Activated CD8-positive, alpha-beta T cell treated with anti-CD3 and anti-CD28 coated beads for 36 hours (primary cell): ENCODE results near the gene LRFN4. TPM values are rescaled to one million over a fixed set of nuclear protein-coding genes. Genes with fewer than 3 reads are reported as not detected.

ENCODE experiments used
- ATAC-seq: fragments of 200-7000 bp; cut with Tn5 transposase; one replicate; pipeline ENCODE4 v1.10.0; 2021; ENCODE audit warnings: mild to moderate bottlenecking, moderate library complexity
- CTCF ChIA-PET: fragments of 350-600 bp; sonication (Branson Sonifier 250); formaldehyde crosslinking; loops from one replicate; lab custom pipeline; 2021; ENCODE audit warnings: antibody characterized with exemption; lab: Charles Lee
- POLR2A ChIA-PET: fragments of 350-600 bp; sonication (Branson Sonifier 250); formaldehyde crosslinking; loops from one replicate; lab custom pipeline; 2021; ENCODE audit warnings: antibody characterized with exemption; lab: Charles Lee
- DNase-seq: peaks from one replicate; pipeline ENCODE4 v3.0.0-alpha.2; 2020
- H3K27ac Mint-ChIP-seq: one replicate; pipeline ENCODE4 v1.8.0; 2021; ENCODE audit warnings: mild to moderate bottlenecking, mixed read lengths
- H3K27me3 Mint-ChIP-seq: one replicate; pipeline ENCODE4 v1.8.0; 2021; ENCODE audit warnings: mixed read lengths
- H3K36me3 Mint-ChIP-seq: one replicate; pipeline ENCODE4 v1.8.0; 2021; ENCODE audit warnings: low read depth, mixed read lengths
- H3K4me1 Mint-ChIP-seq: one replicate; pipeline ENCODE4 v1.8.0; 2021; ENCODE audit warnings: low read depth, mixed read lengths
- H3K4me3 Mint-ChIP-seq: one replicate; pipeline ENCODE4 v1.8.0; 2021; ENCODE audit warnings: mild to moderate bottlenecking, moderate library complexity, mixed read lengths
- H3K9me3 Mint-ChIP-seq: one replicate; pipeline ENCODE4 v1.8.0; 2021; ENCODE audit warnings: mixed read lengths
- intact Hi-C: fragments of 100-400 bp; cut with micrococcal nuclease; formaldehyde crosslinking; loops from one replicate; pipeline ENCODE4 v1.10.0; 2022
- total RNA-seq, 2 experiments: library from RNA; stranded (reverse); gene quantifications; one replicate each; pipeline ENCODE4 v1.2.3, GENCODE V29; 2021
- TF ChIP-seq, protein P1 (sequence below): fragments of 200-600 bp; IDR thresholded peaks from one replicate; pipeline ENCODE4 v1.8.0; 2022; ENCODE audit warnings: antibody characterized with exemption, mild to moderate bottlenecking

The LRFN4 gene
- total RNA-seq, 2 experiments from 2014 or later, result 36.0 to 39.2 TPM

DNA sequence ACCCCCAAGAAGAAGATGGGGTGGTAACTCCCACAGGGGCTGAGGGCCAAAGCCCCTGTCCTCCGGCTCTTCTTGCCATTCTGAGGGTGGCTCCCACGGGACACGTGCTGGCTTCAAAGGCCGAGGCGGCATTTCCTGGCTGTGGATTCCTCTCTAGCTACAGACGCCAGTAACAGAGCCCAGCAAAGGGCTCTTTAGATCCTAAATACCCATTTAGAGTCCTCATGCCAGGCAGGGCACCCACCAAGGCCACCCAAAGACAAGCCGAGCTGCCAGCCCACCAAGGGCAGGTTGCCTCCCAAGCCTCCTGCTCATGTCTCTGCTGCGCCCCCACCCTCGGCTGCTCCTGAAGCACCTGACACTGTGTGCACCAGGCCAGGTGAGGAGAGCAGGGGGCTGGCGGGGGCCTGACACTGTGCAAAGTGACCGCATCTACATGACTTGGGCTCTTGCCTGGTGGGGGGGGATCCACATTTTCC lies 5.7 kb downstream of the LRFN4 start:
- no peaks in the 10 kb centered on the region for H3K27me3 Mint-ChIP-seq
- H3K4me3 Mint-ChIP-seq, result no peak overlapping the region
- TF ChIP-seq, protein P1, sequence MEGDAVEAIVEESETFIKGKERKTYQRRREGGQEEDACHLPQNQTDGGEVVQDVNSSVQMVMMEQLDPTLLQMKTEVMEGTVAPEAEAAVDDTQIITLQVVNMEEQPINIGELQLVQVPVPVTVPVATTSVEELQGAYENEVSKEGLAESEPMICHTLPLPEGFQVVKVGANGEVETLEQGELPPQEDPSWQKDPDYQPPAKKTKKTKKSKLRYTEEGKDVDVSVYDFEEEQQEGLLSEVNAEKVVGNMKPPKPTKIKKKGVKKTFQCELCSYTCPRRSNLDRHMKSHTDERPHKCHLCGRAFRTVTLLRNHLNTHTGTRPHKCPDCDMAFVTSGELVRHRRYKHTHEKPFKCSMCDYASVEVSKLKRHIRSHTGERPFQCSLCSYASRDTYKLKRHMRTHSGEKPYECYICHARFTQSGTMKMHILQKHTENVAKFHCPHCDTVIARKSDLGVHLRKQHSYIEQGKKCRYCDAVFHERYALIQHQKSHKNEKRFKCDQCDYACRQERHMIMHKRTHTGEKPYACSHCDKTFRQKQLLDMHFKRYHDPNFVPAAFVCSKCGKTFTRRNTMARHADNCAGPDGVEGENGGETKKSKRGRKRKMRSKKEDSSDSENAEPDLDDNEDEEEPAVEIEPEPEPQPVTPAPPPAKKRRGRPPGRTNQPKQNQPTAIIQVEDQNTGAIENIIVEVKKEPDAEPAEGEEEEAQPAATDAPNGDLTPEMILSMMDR, result no peak
- H3K9me3 Mint-ChIP-seq, result no peaks in the 10 kb centered on the region
- no peak overlapping the region for H3K27ac Mint-ChIP-seq
- ChIA-PET POLR2A (no interaction called here), CTCF (no interaction called here)
- H3K36me3 Mint-ChIP-seq, result peaks cover 2% of the 10 kb centered on the region
- ATAC-seq (no peak), DNase-seq (no peak)
- H3K4me1 Mint-ChIP-seq, result no peaks in the 10 kb centered on the region
- intact Hi-C loops, result no loop called here

DNA sequence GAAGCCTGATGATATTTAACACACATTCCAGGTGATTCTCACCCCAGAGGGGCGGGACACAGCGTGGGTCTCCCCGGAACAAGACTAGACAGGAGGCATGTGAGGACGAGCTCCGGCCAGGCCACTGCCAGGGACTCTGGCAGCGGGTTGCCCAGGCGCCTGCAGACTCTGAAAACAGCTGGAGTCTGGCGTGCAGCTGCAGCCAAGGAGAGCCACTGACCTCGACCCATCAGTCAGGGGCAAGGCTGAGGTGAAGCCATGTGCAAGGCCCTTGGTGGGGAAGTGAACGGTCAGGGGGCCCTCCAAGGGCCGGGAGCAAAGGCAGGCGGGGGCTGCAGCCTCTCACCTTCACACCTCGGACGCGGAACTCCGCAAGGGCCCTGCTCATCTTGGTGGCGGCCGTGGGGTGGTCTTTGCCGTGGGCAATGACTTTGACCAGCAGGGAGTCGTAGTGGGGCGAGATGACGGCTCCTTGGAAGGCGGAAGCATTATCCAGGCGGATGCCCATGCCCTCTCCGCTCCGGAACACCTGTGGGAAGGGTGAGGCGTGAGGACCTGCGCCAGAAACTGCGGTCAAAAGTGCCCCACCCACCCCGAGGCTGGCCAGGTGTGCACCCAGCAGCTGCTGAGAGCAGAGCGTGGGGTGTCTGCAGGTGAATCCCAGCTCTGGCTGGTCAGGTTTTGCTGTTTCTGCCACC lies 6.7 kb downstream of the LRFN4 start:
- CTCF ChIA-PET, result interaction anchor here (1.2 kb wide), 1 partner anchor 168 kb away, joined by 3 read pairs; no protein-coding TSS in a partner anchor
- H3K4me3 Mint-ChIP-seq, result no peak overlapping the region
- no peak for ATAC-seq

DNA sequence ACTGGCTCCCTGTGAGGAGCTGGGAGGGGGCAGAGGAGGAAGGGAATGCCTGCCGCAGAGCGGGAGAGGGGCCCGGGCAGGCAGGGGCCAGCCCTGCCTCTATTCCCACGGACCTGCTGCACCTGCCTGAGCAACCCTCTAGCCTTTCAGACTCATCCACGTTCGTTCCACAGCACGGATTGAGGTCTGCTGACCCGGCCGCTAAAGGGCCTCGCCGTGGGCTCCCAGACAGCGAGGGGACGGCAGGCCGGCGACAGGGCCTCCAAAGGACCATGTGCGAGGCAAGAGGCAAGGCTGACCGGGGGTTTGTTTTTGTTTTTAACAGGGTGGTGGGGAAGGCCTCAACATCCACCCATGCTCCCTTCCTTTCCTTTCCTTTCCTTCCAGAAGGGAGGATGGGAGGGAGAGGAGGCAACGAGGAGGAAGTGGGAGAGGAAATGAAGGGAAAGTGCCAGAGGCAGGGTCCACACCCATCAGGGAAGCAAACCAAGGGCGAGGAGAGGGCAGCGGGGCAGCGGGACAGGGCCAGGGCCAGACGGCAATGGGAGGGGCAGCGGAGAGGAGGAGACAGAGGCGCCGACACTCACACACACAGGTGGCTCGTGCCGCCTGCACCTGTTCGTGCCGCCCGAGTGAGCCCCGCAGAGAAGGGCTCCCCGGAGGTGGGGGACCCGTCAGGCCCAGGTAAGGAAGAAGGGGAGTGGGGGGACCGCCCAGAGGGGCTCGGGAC lies 7.5 kb downstream of the LRFN4 start:
- ATAC-seq, result no peak
- H3K4me3 Mint-ChIP-seq, result no peak overlapping the region
- no peaks in the 10 kb centered on the region for H3K9me3 Mint-ChIP-seq
- no peaks in the 10 kb centered on the region for H3K36me3 Mint-ChIP-seq
- peaks cover 9% of the 10 kb centered on the region for H3K4me1 Mint-ChIP-seq
- TF ChIP-seq, protein P1, result no peak
- no peaks in the 10 kb centered on the region for H3K27me3 Mint-ChIP-seq
- ChIA-PET CTCF (interaction anchor here (1.2 kb wide), 1 partner anchor 169 kb away, joined by 3 read pairs; no protein-coding TSS in a partner anchor), POLR2A (no interaction called here)
- no peak overlapping the region for H3K27ac Mint-ChIP-seq
- DNase-seq, result no peak
- intact Hi-C loops, result no loop called here

More for the DNA sequence above, 6.7 kb downstream of the LRFN4 start:
- POLR2A ChIA-PET, result no interaction called here
- TF ChIP-seq, protein P1, result no peak
- no peaks in the 10 kb centered on the region for H3K9me3 Mint-ChIP-seq
- peaks cover 1% of the 10 kb centered on the region for H3K4me1 Mint-ChIP-seq
- no peak for DNase-seq
- H3K27ac Mint-ChIP-seq, result no peak overlapping the region
- H3K27me3 Mint-ChIP-seq, result no peaks in the 10 kb centered on the region
- peaks cover 2% of the 10 kb centered on the region for H3K36me3 Mint-ChIP-seq
- intact Hi-C loops, result no loop called here

DNA sequence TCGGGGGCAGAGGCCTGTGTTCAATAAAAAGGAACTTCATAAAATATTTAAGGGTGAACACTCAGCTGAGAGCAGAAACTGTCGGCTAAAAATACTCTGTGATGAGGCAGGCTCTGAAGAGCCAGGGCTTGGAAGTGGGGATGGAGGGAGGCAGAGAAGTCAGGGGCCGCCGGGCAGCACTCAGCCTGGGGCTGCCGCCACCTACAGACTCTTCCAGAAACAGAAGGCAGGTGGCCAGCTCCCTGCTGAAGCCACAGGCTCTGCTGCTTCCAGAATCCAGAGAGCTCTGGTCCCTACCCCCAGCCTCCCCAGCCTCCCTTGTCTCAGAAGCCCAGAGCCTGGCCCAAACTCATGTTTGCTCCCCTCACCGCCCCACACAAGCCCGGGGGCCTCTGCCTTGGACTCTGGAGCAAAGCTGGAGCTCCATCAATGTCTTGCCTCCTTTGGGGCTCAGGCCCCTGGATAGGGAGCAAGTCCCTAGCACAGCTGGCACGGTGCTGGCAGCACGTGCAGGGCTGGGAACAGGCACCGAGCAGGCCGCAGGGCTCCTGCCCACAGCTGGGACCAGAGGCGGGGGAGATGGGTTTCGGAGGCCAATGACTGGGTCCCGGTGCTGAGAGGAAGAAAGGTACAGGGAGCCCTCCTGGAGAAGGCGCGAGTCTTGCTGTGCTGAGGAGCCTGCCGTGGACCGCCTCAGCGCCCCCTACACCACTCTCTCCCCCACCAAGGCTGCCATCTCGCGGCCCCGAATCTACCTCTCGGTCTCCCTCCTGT lies 8.2 kb downstream of the LRFN4 start:
- H3K4me1 Mint-ChIP-seq, result peaks cover 11% of the 10 kb centered on the region
- H3K27ac Mint-ChIP-seq, result no peak overlapping the region
- ChIA-PET CTCF (interaction anchor here (0.5 kb wide), 1 partner anchor 31 kb away, joined by 3 read pairs; no protein-coding TSS in a partner anchor), POLR2A (interaction anchor here (0.6 kb wide), 1 partner anchor 222 kb away, joined by 3 read pairs; no protein-coding TSS in a partner anchor)
- H3K4me3 Mint-ChIP-seq, result no peak overlapping the region
- H3K27me3 Mint-ChIP-seq, result no peaks in the 10 kb centered on the region
- H3K36me3 Mint-ChIP-seq, result no peaks in the 10 kb centered on the region
- intact Hi-C loops, result no loop called here
- TF ChIP-seq, protein P1, result no peak
- ATAC-seq, result no peak
- DNase-seq, result no peak
- H3K9me3 Mint-ChIP-seq, result no peaks in the 10 kb centered on the region
